Loucy (cell line): Measurements from ENCODE around the gene TRIM41.

ENCODE experiments used
- H2AFZ ChIP-seq: fragments of 200-600 bp; sonication (generic); 2 replicates; pipeline ENCODE4 v1.6.0; 2016; ENCODE audit warnings: antibody characterized with exemption, mild to moderate bottlenecking, low read length, moderate library complexity
- H3F3A ChIP-seq: fragments of 200-600 bp; 2 replicates; pipeline ENCODE4 v1.6.0; 2016; ENCODE audit warnings: antibody characterized with exemption, low read depth, mild to moderate bottlenecking
- H3K27me3 ChIP-seq: fragments of 200-600 bp; sonication (generic); 2 replicates; pipeline ENCODE4 v1.6.1; 2014; ENCODE audit warnings: low read length, mild to moderate bottlenecking; ENCODE audit not compliant: insufficient read depth, poor library complexity, severe bottlenecking
- H3K36me3 ChIP-seq: fragments of 200-600 bp; sonication (generic); 2 replicates; pipeline ENCODE4 v1.6.1; 2016; ENCODE audit warnings: low read length; ENCODE audit not compliant: insufficient read depth
- H3K4me1 ChIP-seq: fragments of 200-600 bp; sonication (generic); 2 replicates; pipeline ENCODE4 v1.5.1; 2014; ENCODE audit warnings: low read length, mild to moderate bottlenecking; ENCODE audit not compliant: insufficient read depth, poor library complexity, severe bottlenecking
- H3K4me2 ChIP-seq: fragments of 200-600 bp; sonication (generic); 2 replicates; pipeline ENCODE4 v1.6.0; 2014; ENCODE audit warnings: antibody characterized with exemption, low read length, low read depth, mild to moderate bottlenecking; ENCODE audit not compliant: poor library complexity, severe bottlenecking
- H3K4me3 ChIP-seq: fragments of 200-600 bp; sonication (generic); 2 replicates; pipeline ENCODE4 v1.5.1; 2014; ENCODE audit warnings: low read length, mild to moderate bottlenecking, mixed read lengths; ENCODE audit not compliant: poor library complexity, severe bottlenecking
- H3K79me2 ChIP-seq: fragments of 200-600 bp; sonication (generic); 2 replicates; pipeline ENCODE4 v1.6.1; 2014; ENCODE audit warnings: low read length; ENCODE audit not compliant: insufficient read depth
- H3K9ac ChIP-seq: fragments of 200-600 bp; sonication (generic); 2 replicates; pipeline ENCODE4 v1.6.0; 2014; ENCODE audit warnings: mild to moderate bottlenecking, low read depth, low read length, moderate library complexity; ENCODE audit not compliant: poor library complexity, severe bottlenecking
- H3K9me2 ChIP-seq: fragments of 200-600 bp; sonication (generic); replicated peaks from 2 replicates; pipeline ENCODE4 v1.6.1; 2016; ENCODE audit warnings: low read depth, low read length, mixed read lengths
- H3K9me3 ChIP-seq: fragments of 200-600 bp; sonication (generic); 2 replicates; pipeline ENCODE4 v1.6.1; 2014; ENCODE audit warnings: mild to moderate bottlenecking, antibody characterized with exemption, low read length, low read depth; ENCODE audit not compliant: insufficient read depth
- H4K20me1 ChIP-seq: fragments of 200-600 bp; sonication (generic); 2 replicates; pipeline ENCODE4 v1.6.0; 2014; ENCODE audit warnings: antibody characterized with exemption, low read length, mild to moderate bottlenecking; ENCODE audit not compliant: insufficient read depth, poor library complexity, severe bottlenecking
- EZH2phosphoT487 ChIP-seq: fragments of 200-600 bp; IDR thresholded peaks from 2 replicates; pipeline ENCODE4 v1.6.1; 2018; ENCODE audit warnings: antibody characterized with exemption, mild to moderate bottlenecking, moderate library complexity, borderline replicate concordance
- TF ChIP-seq, protein P1 (sequence below): fragments of 200-600 bp; sonication (generic); conservative IDR thresholded peaks from 2 replicates; pipeline ENCODE4 v1.5.1; 2014; ENCODE audit warnings: mild to moderate bottlenecking, antibody characterized with exemption, low read length

The TRIM41 gene

DNA sequence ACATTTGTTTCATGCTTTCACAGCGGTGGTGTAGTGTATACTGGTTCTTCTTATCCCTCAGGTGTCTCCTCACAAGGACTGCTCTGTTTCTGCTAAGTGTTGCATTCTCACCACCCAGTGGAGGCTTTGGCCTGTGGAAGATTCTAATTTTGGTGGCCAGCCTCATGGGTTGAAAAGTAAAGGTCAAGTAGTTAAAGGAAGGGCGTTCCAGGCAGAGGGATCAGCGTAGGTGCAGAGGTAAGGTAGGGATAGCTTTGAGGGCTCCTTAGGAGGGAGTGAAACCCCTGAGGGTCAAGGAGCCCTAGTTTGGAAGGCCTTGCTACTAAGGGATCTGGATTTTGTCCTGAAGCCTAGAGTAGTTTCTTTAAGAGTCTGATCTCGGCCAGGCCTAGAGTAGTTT, 25.2 kb downstream of the TRIM41 start:
- Histone ChIP-seq H3K27me3 (peaks cover 5% of the 10 kb centered on the region), H3F3A (no peaks in the 10 kb centered on the region), H3K9ac (peak overlapping the region; percentile 38), H4K20me1 (peaks cover 15% of the 10 kb centered on the region), H3K9me3 (no peaks in the 10 kb centered on the region), H3K4me3 (peak overlapping the region; percentile 77), H3K4me2 (peak overlapping the region; percentile 86), H3K36me3 (no peaks in the 10 kb centered on the region), H3K4me1 (peaks cover 19% of the 10 kb centered on the region), H2AFZ (no peak overlapping the region), H3K79me2 (peaks cover 72% of the 10 kb centered on the region), H3K9me2 (no peaks in the 10 kb centered on the region)
- TF ChIP-seq, protein P1, sequence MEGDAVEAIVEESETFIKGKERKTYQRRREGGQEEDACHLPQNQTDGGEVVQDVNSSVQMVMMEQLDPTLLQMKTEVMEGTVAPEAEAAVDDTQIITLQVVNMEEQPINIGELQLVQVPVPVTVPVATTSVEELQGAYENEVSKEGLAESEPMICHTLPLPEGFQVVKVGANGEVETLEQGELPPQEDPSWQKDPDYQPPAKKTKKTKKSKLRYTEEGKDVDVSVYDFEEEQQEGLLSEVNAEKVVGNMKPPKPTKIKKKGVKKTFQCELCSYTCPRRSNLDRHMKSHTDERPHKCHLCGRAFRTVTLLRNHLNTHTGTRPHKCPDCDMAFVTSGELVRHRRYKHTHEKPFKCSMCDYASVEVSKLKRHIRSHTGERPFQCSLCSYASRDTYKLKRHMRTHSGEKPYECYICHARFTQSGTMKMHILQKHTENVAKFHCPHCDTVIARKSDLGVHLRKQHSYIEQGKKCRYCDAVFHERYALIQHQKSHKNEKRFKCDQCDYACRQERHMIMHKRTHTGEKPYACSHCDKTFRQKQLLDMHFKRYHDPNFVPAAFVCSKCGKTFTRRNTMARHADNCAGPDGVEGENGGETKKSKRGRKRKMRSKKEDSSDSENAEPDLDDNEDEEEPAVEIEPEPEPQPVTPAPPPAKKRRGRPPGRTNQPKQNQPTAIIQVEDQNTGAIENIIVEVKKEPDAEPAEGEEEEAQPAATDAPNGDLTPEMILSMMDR: no peak
- no peak for TF ChIP-seq EZH2phosphoT487

DNA sequence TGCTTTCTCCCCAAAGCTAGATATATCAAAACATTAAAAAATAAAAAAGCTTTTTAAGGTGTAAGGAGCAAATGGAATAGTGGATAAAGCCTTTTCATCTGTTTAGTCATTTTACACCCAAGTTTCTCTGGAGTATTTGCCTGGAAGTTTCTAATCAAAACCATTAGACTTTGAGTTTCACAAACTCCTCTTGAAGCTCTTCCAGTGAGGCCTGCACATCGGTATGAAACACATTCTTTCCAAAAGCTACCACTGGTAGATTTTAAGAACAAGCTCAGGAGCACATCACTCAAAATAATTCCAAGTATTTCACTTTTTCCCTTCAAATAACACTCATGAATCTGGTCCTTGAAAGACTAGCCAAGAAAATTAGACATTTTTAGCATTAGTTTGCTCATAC, 32.2 kb downstream of the TRIM41 start:
- peak overlapping the region; percentile 44 for H3K4me3 ChIP-seq
- no peaks in the 10 kb centered on the region for H3K36me3 ChIP-seq
- H3K4me1 ChIP-seq: peaks cover 31% of the 10 kb centered on the region
- no peaks in the 10 kb centered on the region for H3K9me2 ChIP-seq
- TF ChIP-seq EZH2phosphoT487: no peak
- TF ChIP-seq, protein P1: no peak
- H3K9me3 ChIP-seq: no peaks in the 10 kb centered on the region
- H3K4me2 ChIP-seq: peak overlapping the region; percentile 46
- H3K27me3 ChIP-seq: no peaks in the 10 kb centered on the region
- H4K20me1 ChIP-seq: peaks cover 13% of the 10 kb centered on the region
- peaks cover 66% of the 10 kb centered on the region for H3K79me2 ChIP-seq
- no peaks in the 10 kb centered on the region for H3F3A ChIP-seq
- no peak overlapping the region for H2AFZ ChIP-seq
- H3K9ac ChIP-seq: peak overlapping the region; percentile 22

DNA sequence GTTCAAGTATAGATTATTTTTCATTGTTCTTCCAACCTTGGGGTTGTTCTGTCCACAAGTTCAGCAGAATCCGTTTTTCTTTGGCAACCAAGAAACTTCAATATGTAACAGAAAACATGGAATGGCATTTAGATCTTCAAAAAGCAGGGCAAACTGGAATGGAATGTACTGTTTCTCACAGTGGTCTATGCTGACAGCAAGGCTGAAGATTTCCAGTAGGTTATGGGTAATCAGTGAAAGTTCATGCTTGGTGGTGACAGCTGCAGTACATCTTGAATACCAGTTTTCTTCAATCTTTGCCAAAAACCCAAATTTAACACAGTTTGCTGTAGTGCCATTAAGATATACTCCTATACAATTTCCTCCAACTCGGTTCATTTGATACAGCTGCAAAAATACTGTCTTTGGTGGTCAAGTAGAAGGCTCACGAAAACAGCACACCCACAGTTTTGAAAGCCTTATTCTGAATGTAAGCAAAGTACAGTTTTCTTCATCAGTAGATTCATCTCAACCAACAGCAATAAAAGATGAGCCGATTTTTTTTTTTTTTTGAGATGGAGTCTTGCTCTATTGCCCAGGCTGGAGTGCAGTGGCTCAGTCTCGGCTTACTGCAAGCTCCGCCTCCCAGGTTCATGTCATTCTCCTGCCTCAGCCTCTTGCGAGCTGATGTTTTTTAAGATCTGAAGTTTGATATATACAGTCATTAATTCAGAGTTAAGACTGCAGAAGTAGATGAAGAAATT, 32.9 kb downstream of the TRIM41 start:
- peaks cover 16% of the 10 kb centered on the region for H4K20me1 ChIP-seq
- no peaks in the 10 kb centered on the region for H3K36me3 ChIP-seq
- H3F3A ChIP-seq: no peaks in the 10 kb centered on the region
- H3K4me3 ChIP-seq: peak overlapping the region; percentile 48
- H3K4me1 ChIP-seq: peaks cover 31% of the 10 kb centered on the region
- H3K9me3 ChIP-seq: no peaks in the 10 kb centered on the region
- peak overlapping the region; percentile 46 for H3K4me2 ChIP-seq
- H3K9me2 ChIP-seq: no peaks in the 10 kb centered on the region
- no peak overlapping the region for H2AFZ ChIP-seq
- TF ChIP-seq, protein P1: no peak
- no peak for TF ChIP-seq EZH2phosphoT487
- peaks cover 63% of the 10 kb centered on the region for H3K79me2 ChIP-seq
- H3K9ac ChIP-seq: peak overlapping the region; percentile 22
- H3K27me3 ChIP-seq: no peaks in the 10 kb centered on the region
